ENCODE results near the gene CP.
"Not testable (repeated sequence)": the region's sequence is repeated elsewhere in the genome, so short reads cannot be mapped to it uniquely, and the experiment has no call there.

GRCh38 chr3:149196805-149197592 is 24.6 kb downstream of the CP start:
- TF ChIP-seq CTCF (IDR thresholded peaks at IDR 0.05); EZH2 (IDR thresholded peaks at IDR 0.05; ENCODE audit: borderline replicate concordance, insufficient read depth, low read depth, low read length, poor library complexity, severe bottlenecking): not testable (repeated sequence)

Measured in B cell (primary cell).